ENCODE results near the gene TGIF1. TPM values are rescaled to one million over a fixed set of nuclear protein-coding genes. Genes with fewer than 3 reads are reported as not detected.
A peak's percentile ranks its signal among the peaks of the same experiment; 100 is the strongest.

TGIF1 gene
- total RNA-seq, 3 donors from 2014 or later (not counting 1 experiment from before 2014, with no cell fraction given) = 57.5 to 74.7 (median 60.4) TPM

DNA sequence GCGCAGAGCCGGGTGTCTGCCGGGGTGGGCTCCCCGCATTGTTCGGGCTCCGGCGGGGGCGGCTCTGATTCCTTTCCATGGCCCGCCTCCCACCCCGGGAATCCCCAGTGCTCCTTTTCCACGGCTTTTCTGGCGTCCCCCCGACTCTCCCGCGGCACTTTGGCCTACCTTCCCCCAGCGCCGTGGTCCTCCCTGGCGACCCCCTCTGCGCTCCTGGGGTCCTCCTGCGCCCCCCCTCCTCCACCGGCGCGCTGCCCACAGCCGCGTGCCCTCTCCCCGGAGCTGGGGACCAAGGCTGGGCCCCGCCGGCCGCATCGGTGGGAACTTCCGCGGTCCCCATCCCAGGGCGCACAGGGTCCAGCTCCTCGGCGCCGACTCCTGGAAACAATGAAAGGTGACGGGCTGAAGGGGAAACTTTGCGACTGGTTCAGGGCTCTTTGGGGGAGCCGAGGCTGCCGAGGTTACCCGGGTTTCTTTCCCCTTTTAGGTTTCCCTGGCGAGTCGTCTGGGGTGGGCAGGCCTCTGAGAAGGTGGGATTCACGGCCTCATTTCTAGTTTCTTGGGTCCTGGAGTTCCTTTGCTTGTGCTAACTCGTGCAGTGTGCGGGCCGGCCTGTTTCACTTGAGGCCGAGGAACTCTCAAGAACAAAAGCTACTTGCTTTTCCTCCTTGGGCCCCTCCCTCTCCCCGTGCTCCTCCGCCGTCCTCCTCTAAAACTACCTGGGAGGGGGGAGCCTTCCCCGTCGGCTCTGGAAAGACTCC is 2.2 kb downstream of the TGIF1 start:
- H3K4me1 Mint-ChIP-seq = peaks cover 45 to 52% of the 10 kb centered on the region in 2 donors
- intact Hi-C loops (cut with micrococcal nuclease) = loop anchor here (5.0 to 10.0 kb wide), 3 partner anchors 127 to 190 kb away; partner anchors contain the start of gene MYL12B

GRCh38 chr18:3452750-3453539 is 3.0 kb downstream of the TGIF1 start:
- Mint-ChIP-seq H3K27ac (peak overlapping the region; percentile 99 to 100), H3K27me3 (ENCODE audit: low read depth in 2 of 2) (no peaks in the 10 kb centered on the region), H3K36me3 (peaks cover 6% of the 10 kb centered on the region), H3K4me3 (peak overlapping the region; percentile 97), H3K9me3 (no peaks in the 10 kb centered on the region), H3K4me1 (peaks cover 46% of the 10 kb centered on the region in 2 donors)
- peak overlapping the region; percentile 97 for H3K27ac ChIP-seq (ENCODE audit: low read length)
- ATAC-seq (no peak), DNase-seq (peak in 1 of 2 donors; percentile 18)
- H3K9me3 ChIP-seq (ENCODE audit: control insufficient read depth, insufficient read depth, low read length) = no peaks in the 10 kb centered on the region
- TF ChIP-seq, protein P1, sequence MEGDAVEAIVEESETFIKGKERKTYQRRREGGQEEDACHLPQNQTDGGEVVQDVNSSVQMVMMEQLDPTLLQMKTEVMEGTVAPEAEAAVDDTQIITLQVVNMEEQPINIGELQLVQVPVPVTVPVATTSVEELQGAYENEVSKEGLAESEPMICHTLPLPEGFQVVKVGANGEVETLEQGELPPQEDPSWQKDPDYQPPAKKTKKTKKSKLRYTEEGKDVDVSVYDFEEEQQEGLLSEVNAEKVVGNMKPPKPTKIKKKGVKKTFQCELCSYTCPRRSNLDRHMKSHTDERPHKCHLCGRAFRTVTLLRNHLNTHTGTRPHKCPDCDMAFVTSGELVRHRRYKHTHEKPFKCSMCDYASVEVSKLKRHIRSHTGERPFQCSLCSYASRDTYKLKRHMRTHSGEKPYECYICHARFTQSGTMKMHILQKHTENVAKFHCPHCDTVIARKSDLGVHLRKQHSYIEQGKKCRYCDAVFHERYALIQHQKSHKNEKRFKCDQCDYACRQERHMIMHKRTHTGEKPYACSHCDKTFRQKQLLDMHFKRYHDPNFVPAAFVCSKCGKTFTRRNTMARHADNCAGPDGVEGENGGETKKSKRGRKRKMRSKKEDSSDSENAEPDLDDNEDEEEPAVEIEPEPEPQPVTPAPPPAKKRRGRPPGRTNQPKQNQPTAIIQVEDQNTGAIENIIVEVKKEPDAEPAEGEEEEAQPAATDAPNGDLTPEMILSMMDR (IDR thresholded peaks at IDR 0.05) = no peak
- intact Hi-C loops (cut with micrococcal nuclease) = loop anchor here (5.0 to 10.0 kb wide), 3 partner anchors 128 to 191 kb away; partner anchors contain the start of gene MYL12B
- peaks cover 14% of the 10 kb centered on the region for H3K36me3 ChIP-seq (ENCODE audit: control insufficient read depth, insufficient read depth, low read length)
- no peaks in the 10 kb centered on the region for H3K27me3 ChIP-seq (ENCODE audit: control insufficient read depth, insufficient read depth, low read length)
- WGBS (ENCODE audit: insufficient coverage) = 80% methylated on average over 16 of the region's 17 CpGs
- H3K4me1 ChIP-seq (ENCODE audit: control insufficient read depth, insufficient read depth, low read length) = peaks cover 36% of the 10 kb centered on the region
- peak overlapping the region; percentile 91 for H3K4me3 ChIP-seq (ENCODE audit: low read length)

More for the DNA sequence above, 2.2 kb downstream of the TGIF1 start:
- TF ChIP-seq, protein P1 (IDR thresholded peaks at IDR 0.05) = no peak
- Histone ChIP-seq H3K9me3 (ENCODE audit: control insufficient read depth, insufficient read depth, low read length) (no peaks in the 10 kb centered on the region), H3K36me3 (ENCODE audit: control insufficient read depth, insufficient read depth, low read length) (peaks cover 7% of the 10 kb centered on the region), H3K27me3 (ENCODE audit: control insufficient read depth, insufficient read depth, low read length) (no peaks in the 10 kb centered on the region), H3K27ac (ENCODE audit: low read length) (peak overlapping the region; percentile 97), H3K4me1 (ENCODE audit: control insufficient read depth, insufficient read depth, low read length) (peaks cover 43% of the 10 kb centered on the region), H3K4me3 (ENCODE audit: low read length) (peak overlapping the region; percentile 91)
- Mint-ChIP-seq H3K36me3 (no peaks in the 10 kb centered on the region), H3K27ac (peak overlapping the region; percentile 99 to 100), H3K9me3 (no peaks in the 10 kb centered on the region), H3K4me3 (peak overlapping the region; percentile 97), H3K27me3 (ENCODE audit: low read depth in 2 of 2) (no peaks in the 10 kb centered on the region)
- DNase-seq (peak; percentile 46 to 64), ATAC-seq (no peak)
- WGBS (ENCODE audit: insufficient coverage) = 2% methylated on average over 53 of the region's 53 CpGs

- H3K4me1 ChIP-seq (ENCODE audit: control insufficient read depth, insufficient read depth, low read length) = peaks cover 36% of the 10 kb centered on the region
- Mint-ChIP-seq H3K4me1 (peaks cover 46 to 51% of the 10 kb centered on the region in 2 donors), H3K4me3 (peak overlapping the region; percentile 97), H3K27me3 (ENCODE audit: low read depth in 2 of 2) (no peaks in the 10 kb centered on the region), H3K27ac (peak overlapping the region; percentile 99 to 100), H3K36me3 (peaks cover 6% of the 10 kb centered on the region), H3K9me3 (no peaks in the 10 kb centered on the region)
- DNase-seq (peak in 1 of 2 donors; percentile 70), ATAC-seq (no peak)
- H3K27ac ChIP-seq (ENCODE audit: low read length) = peak overlapping the region; percentile 97
- H3K4me3 ChIP-seq (ENCODE audit: low read length) = peak overlapping the region; percentile 38
- no peaks in the 10 kb centered on the region for H3K27me3 ChIP-seq (ENCODE audit: control insufficient read depth, insufficient read depth, low read length)
- WGBS (ENCODE audit: insufficient coverage) = 42% methylated on average over 18 of the region's 21 CpGs
- TF ChIP-seq, protein P1 (IDR thresholded peaks at IDR 0.05) = no peak
- H3K36me3 ChIP-seq (ENCODE audit: control insufficient read depth, insufficient read depth, low read length) = peaks cover 17% of the 10 kb centered on the region
- H3K9me3 ChIP-seq (ENCODE audit: control insufficient read depth, insufficient read depth, low read length) = no peaks in the 10 kb centered on the region
- intact Hi-C loops (cut with micrococcal nuclease) = loop anchor here (1.0 to 10.0 kb wide), 5 partner anchors 73 to 191 kb away; partner anchors contain the start of gene MYL12B
Measured at GRCh38 chr18:3453540-3454364, 3.8 kb downstream of the TGIF1 start.

Data from natural killer cell (primary cell).